GM18505 (cell line): ENCODE data around the gene PPP3CA.
A peak's percentile ranks its signal among the peaks of the same experiment; 100 is the strongest.
"Not testable (repeated sequence)": the region's sequence is repeated elsewhere in the genome, so short reads cannot be mapped to it uniquely, and the experiment has no call there.

Source experiments
- ATAC-seq: cut with Tn5 transposase; IDR thresholded peaks from one replicate; pipeline ENCODE4 v1.9.1; 2021; ENCODE audit not compliant: unreplicated experiment
- POLR2A ChIP-seq: IDR thresholded peaks from 4 replicates; pipeline ENCODE4 v1.6.1; 2011; ENCODE audit warnings: borderline replicate concordance; ENCODE audit not compliant: insufficient read depth, insufficient read length; ENCODE audit errors: extremely low read depth

PPP3CA gene

DNA sequence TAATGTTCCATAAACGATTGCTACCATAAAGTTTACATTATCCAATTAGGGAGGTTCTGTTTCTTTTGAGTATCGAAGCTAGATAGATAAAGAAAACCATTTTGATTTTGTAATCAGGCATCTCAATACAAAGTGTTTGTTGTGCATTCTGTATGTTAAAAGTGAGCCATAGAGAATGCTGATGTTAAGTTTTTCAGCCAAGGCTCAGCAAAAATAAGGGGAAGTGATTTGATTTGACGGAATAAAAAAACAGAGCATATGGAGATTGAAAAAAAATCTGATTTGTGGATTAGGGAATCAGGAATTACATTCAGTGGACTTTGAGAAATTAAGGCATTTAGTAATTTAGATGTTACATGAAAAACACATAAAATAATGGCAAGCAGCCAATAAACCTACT lies 314.8 kb downstream of the PPP3CA start:
- no peak for TF ChIP-seq POLR2A
- ATAC-seq: no peak

DNA sequence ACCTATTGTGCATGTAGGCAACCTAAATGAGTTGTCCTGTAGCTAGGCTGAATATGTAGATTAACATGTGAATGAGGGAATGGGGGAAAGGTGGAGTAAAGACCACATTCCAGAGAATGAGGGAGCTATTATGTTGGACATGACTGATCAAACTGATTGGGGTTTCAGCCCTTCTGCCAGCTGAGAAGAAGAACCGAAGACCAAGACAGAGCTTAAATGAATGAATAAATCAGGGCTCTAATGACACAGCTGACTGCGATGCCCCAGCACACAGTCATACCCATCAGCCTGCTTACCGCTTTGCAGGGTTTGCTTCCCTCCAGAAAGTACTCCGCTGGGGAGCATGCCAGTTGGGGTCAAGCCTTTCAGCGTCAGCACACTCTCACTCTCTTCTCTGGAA lies 315.4 kb downstream of the PPP3CA start:
- ATAC-seq: no peak
- no peak for TF ChIP-seq POLR2A

DNA sequence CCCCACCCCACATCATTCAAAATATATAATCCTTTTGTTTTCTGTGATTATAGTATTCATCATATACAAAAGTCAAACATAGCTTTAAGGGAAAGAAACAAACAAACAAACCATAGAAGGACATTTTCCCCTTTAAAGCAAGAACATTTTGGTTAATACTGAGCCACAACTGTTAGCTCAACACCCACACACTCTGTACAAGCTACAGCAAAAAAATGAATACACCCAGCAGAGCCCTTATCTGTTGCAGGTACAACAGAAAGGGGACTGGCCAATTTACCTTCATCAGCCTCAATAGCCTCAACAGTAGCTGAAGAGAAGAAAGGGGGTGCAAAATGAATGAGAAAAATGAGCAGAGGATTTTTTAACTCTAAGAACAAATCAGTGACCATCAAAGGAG lies 318.4 kb downstream of the PPP3CA start:
- ATAC-seq: no peak
- no peak for TF ChIP-seq POLR2A

DNA sequence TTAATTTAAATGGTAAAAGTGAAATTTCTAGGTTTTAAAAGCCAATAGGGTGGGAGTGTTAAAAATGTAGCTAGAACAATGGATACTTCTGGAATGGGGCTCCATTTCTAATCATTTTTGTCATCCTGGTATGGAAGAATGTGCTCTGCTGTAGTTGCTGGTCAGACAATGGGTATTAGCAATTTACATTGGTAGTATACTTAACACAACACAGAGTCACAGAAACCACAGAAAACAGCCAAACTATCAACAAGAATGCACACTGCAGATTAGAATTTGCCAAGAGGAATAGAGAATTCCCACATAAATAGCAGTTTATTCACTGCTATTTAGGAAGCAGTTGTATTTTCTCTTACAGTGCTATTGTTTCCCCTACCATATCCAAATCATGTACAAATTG lies 319.6 kb downstream of the PPP3CA start:
- ATAC-seq: no peak
- no peak for TF ChIP-seq POLR2A

DNA sequence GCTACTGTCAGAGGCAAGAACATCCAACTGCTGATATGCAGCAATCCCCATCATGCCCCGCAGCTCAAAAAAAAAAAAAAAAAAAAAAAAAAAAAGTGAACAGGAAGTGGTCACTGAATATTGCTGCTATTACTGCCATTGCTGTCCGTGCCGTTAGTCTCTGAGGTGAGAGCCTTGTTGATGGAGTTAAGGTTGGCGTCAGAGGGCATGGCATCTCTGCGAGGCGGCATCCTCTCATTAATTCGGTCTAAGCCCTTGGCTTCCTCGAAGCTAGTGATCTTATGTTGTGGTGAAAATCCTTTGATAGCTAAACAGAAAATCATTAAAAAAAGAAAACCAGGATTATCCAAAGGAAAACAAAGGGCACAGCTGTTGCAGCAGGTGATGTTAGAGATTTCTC lies 321.6 kb downstream of the PPP3CA start:
- ATAC-seq: no peak
- no peak for TF ChIP-seq POLR2A

DNA sequence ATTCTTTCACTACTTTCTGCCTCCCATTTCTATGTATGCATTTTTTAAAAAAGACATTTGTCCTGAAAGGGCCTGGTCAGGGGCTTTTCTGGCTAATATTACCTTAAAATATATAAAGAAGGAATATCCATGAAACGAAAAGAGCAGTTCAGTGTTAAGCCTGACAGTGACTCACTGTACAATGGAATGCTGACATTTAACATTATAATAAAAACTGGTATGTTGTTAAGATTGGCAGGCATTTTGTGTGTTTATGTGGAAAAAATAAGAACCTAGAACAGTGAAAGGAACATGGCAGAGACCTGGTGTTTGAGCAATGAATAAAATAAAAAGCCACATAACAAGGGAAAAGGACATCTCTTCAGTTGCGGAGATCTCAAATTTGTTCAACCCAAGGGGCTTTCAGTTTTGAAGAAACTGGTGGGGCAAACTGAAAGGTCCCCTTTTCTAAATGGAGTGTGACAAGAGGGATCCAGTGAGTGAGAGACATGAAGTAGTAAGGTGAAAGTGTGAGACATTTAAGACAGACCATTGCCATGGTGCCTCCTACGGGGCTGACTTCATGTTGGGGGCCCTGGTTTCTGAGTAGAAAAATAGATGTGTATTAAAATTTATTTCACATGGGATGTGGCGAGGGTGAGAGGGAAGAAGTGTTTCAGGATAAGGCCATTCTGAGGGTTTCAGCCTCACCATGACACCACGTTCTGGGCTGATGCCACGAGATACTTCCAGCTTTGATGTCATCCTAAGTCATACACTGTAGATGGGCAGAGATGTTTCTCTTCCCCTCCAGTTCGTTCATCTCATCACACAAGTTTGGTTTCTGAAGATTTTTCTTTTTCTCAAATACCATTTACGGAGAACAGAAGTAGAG lies 324.9 kb downstream of the PPP3CA start:
- no peak for ATAC-seq
- no peak for TF ChIP-seq POLR2A

DNA sequence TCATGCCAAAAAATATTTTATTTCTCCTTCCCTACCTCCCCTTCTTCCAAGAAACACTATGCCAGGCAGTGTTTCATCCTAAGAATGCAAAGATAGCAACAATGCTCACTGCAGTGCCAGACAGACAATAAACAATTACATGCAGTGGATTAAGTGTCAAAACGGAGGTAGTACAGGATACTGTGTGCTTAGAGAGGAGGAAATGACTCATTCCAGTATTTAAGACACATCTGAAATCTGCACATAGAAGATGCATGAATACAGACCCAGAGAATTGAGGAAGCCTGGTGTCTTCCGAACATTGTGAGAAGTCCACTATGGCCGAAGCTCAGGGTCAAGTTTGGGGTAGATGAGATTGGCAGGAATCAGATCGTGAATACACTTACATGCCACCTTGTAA lies 326.4 kb downstream of the PPP3CA start:
- ATAC-seq: peak; percentile 70
- TF ChIP-seq POLR2A: no peak

DNA sequence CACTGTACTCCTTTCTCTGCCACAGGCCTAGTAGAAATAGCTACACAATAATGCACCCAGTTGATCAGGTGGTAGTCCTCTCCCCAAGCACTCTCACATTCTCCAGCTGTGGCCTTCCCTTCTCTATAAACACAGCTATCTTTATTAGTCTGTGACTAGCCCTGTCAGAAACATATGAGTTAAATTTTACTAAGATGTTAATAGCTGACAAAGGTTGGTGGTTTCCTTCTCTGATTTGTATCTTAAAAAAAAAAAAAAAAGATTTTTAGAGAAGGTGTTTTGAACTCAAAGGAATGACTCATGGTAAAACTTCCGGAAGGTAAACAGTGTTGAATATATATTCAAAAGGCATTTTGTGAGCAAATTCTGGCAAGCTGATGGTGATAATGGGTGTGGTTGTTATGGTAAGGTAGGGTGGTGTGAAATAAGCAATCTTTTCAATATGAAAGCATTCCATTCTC lies 327.4 kb downstream of the PPP3CA start:
- ATAC-seq: peak; percentile 49
- TF ChIP-seq POLR2A: no peak

DNA sequence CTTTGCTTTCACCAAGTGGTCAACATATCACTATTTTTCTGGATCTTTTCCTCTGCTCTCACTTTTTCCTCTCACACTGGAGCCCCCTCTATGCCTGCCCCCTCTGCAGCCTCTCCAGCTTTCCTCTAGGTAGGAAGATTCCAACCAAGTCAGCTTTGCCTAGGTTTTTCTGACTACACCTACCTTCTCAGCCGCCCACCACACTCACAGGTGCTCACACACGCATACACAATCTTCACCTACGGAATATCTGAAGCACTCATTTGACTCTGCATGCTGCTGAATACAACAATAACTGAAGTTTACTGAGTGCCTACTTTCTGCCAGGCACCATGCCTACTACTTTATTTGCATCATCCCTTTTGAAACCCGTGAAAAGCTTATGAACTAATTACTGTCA lies 328.0 kb downstream of the PPP3CA start:
- TF ChIP-seq POLR2A: no peak

DNA sequence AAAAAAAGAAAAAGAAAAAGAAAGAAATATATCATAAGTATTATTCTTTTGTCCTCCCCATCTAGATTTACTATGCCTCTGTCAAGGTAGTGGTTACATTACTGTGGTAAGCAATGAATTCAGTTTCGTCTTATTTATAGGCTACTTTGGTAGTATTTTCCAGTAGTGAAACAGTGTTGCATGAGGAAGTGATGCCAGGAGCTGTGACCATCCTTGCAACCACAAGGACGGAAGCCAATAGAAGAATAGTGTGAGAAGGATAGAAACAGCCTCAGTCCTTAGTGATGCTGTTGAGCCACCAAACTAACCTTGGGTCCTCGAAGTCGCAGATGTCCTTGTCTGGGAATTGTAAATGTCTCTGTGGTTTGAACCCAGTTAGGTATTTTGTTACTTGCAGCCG lies 328.5 kb downstream of the PPP3CA start:
- TF ChIP-seq POLR2A: no peak
- ATAC-seq: peak; percentile 70

More for the DNA sequence above, 328.0 kb downstream of the PPP3CA start:
- no peak for ATAC-seq

DNA sequence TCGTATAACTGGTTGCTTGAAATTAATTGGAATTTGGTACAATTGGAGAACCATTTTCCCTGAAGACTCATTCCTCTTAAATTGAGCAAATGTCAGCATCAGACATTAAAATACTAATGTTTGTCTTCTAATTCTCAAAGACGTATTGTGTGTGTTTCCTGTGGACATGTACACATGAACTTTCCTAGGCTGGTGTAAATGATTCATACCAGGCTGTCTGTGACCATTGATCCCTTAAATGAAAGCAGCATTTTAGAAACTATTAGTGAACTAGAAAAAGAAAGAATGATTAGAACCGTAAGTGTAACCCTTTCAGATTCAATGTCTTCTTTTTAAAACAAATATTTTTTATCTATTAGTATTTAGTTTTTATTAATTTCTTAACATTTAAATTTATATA lies 332.9 kb downstream of the PPP3CA start:
- peak; percentile 49 for ATAC-seq
- TF ChIP-seq POLR2A: no peak

DNA sequence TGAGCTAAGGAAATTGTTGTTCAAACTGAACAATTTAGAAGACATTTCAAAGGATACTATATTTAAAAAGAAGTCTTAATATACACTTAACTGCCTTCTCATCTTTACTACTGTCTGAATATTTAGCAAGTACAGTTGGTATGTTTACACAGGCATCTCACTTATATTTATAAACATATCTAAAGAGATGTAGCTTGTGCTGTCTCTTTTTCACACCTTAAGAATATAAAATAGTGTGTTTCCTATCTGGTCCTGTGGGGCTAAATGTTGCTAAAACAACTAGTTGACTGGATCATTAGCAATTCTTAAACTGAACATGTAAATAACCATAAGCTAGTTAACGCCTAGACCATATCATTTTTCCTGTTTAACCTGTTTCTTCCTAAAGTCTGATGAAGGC lies 336.3 kb downstream of the PPP3CA start:
- no peak for ATAC-seq
- no peak for TF ChIP-seq POLR2A

DNA sequence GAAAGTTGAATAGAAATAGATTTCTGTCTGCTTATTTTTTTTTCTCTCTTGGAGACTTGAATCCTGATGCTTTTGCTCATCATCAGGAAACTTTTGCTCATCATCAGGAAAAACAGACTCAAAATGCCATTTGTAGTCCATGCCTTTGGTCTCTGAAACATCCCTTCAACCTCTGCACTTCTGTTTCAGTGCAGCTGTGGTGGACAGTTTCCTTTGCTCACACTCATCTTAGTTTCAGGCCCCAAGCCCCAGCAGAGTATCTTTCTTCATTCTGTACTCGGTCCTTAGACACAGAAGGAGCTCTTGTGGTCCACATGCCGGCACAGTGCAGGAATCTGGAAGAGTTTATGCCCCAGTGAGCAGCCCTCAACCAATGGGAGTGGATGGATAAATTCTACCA lies 337.9 kb downstream of the PPP3CA start:
- no peak for TF ChIP-seq POLR2A
- peak; percentile 59 for ATAC-seq

DNA sequence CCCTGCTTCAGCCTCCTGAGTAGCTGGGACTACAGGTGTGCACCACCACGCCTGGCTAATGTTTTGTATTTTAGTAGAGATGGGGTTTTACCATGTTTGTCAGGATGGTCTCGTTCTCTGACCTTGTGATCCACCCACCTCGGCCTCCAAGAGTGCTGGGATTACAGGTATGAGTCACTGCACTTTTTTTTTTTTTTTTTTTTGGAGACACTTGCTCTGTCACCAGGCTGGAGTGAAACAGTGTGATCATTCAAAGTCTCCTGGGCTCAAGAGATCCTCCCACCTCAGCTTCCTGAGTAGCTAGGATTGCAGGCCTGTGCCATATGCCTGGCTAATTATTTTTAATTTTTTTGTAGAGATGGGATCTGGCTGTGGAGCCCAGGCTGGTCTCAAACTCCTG lies 338.8 kb downstream of the PPP3CA start:
- ATAC-seq: no peak
- no peak for TF ChIP-seq POLR2A

DNA sequence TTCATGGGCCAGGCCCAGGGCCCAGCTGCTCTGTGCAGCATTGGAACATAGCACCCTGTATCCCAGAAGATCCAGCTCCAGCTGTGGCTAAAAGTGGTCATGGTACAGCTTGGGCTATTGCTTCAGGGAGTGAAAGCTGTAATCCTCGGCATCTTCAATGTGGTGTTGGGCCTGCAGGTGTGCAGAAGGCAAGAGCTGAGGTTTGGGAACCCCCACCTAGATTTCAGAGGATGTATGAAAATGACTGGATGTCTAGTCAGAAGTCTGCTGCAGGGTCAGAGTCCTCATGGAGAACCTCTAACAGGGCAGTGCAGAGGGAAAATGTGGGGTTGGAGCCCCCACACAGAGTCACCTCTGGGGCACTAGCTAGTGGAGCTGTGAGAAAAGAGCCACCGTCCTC lies 341.7 kb downstream of the PPP3CA start:
- TF ChIP-seq POLR2A: no peak
- ATAC-seq: peak; percentile 39

DNA sequence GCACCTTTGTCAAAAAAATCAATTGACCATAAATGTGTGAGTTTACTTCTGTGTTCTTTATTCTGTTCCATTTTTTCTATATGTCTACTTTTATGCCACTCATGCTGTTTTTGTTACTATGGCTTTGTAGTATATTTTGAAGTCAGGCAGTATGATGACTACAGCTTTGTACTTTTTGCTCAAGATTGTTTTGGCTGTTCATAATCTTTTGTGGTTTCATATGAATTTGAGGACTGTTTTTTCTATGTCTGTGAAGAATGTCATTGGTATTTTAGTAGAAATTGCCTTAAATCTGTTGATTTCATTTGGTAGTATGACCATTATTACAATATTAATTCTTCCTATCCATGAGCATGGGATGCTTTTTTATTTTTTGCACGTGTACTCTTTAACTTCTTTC lies 346.8 kb downstream of the PPP3CA start:
- no peak for ATAC-seq
- no peak for TF ChIP-seq POLR2A

DNA sequence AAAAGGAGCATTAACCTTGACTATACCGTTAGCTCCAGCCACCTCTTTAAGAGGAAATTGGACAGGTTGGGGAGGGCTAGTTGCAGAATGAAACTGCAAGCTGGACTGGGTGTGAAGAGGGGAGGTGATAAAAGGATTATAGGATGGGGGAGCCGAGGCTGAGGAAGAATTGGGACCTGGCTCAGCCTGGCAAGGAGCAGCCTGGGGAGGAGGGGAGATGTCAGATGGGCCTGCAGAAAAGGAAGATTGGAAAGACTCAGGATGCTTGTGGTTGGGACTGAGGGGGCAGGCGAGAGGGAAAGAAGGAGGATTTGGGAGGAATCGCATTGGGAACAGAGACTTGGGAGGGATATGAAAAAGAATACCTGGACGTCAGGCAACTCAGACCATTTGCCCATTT lies 351.7 kb downstream of the PPP3CA start:
- no peak for TF ChIP-seq POLR2A
- no peak for ATAC-seq

DNA sequence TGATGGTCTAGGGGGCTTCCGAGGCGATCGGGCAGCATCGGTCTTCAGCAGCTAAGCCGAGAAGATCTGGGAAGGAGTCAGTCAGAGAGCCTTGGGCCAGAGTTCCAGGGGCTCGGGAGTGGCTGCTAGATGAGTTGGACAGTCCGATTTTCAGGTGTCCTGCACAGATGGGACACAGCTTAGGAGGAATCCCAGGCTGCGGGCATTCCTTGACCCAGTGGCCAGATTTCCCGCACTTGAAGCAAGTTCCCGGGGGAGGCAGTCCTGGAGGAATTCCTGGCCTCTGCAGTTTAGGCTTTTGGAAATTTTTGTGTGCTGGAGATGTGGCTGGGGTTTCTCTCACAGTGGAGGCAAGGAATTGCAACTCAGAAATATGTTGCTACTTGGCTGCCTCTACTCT lies 352.3 kb downstream of the PPP3CA start:
- ATAC-seq: not testable (repeated sequence)

DNA sequence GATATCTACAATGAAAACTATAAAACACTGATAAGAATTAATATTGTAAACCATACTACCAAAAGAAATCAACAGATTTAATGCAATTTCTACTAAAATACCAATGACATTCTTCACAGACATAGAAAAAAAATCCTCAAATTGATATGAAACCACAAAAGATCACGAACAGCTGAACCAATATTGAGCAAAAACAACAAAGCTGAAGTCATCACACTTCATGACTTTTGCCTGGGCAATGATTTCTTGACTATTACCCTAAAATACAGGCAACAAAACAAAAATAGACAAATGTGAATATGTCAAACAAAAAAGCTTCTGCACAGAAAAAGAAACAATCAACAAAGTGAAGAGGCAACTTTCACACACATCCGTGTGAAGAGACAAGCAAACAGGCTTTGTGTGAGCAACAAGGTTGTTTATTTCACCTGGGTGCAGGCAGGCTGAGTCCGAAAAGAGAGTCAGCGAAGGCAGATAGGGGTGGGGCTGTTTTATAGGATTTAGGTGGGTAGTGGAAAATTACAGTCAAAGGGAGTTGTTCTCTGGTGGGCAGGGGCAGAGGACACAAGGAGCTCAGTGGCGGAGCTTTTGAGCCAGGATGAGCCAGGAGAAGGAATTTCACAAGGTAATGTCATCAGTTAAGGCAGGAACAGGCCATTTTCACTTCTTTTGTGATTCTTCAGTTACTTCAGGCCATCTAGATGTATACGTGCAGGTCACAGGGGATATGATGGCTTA lies 355.8 kb downstream of the PPP3CA start:
- not testable (repeated sequence) for ATAC-seq
